PC-9 (cell line): ENCODE results near the gene SEL1L2. TPM values are rescaled to one million over a fixed set of nuclear protein-coding genes. Genes with fewer than 3 reads are reported as not detected.

Experiments used
- BruUV-seq: library from RNA; stranded (reverse); fragments of 400-500 nt; replicated peaks from 2 replicates; lab custom pipeline; 2021; lab: Mats Ljungman, UMichigan
- CTCF ChIA-PET: fragments of 300-600 bp; sonication (Branson Sonifier 250); formaldehyde crosslinking; loops from one replicate; lab custom pipeline; 2022; ENCODE audit warnings: antibody characterized with exemption; lab: Charles Lee
- POLR2A ChIA-PET: fragments of 300-600 bp; sonication (Branson Sonifier 250); formaldehyde crosslinking; loops from one replicate; lab custom pipeline; 2022; ENCODE audit warnings: antibody characterized with exemption; ENCODE audit not compliant: unreplicated experiment; lab: Charles Lee
- DNase-seq, 2 experiments: peaks; one replicate each; pipeline versions ENCODE4 v3.0.0 to v3.0.0-alpha.2; 2015 to 2022; ENCODE audit warnings: mixed read lengths in 1 of 2
- H2AFZ ChIP-seq: fragments of 200-600 bp; sonication (generic); 2 replicates; pipeline ENCODE4 v1.8.1; 2017; ENCODE audit warnings: antibody characterized with exemption
- H3F3A ChIP-seq: fragments of 200-600 bp; sonication (generic); 2 replicates; pipeline ENCODE4 v1.8.1; 2017; ENCODE audit warnings: antibody characterized with exemption, mild to moderate bottlenecking, low read depth; ENCODE audit not compliant: insufficient read depth
- H3K27ac ChIP-seq: fragments of 200-600 bp; sonication (generic); 2 replicates; pipeline ENCODE4 v1.6.1; 2016; ENCODE audit warnings: mixed run types
- H3K27me3 ChIP-seq: fragments of 200-600 bp; sonication (generic); 2 replicates; pipeline ENCODE4 v1.6.1; 2016; ENCODE audit warnings: low read depth, mixed run types; ENCODE audit not compliant: insufficient read depth
- H3K36me3 ChIP-seq: fragments of 200-600 bp; sonication (generic); 2 replicates; pipeline ENCODE4 v1.6.1; 2016; ENCODE audit warnings: low read depth, mixed run types
- H3K4me1 ChIP-seq: fragments of 200-600 bp; sonication (generic); replicated peaks from 2 replicates; pipeline ENCODE4 v1.6.1; 2016; ENCODE audit warnings: mixed run types; ENCODE audit not compliant: insufficient read depth
- H3K4me2 ChIP-seq: fragments of 200-600 bp; sonication (generic); 2 replicates; pipeline ENCODE4 v1.6.1; 2017; ENCODE audit warnings: mixed run types
- H3K4me3 ChIP-seq: fragments of 200-600 bp; sonication (generic); 2 replicates; pipeline ENCODE4 v1.6.1; 2016; ENCODE audit warnings: mixed run types
- H3K79me2 ChIP-seq: fragments of 200-600 bp; sonication (generic); 2 replicates; pipeline ENCODE4 v1.6.1; 2017; ENCODE audit warnings: low read depth, mixed run types
- H3K9me2 ChIP-seq: fragments of 200-600 bp; sonication (generic); 2 replicates; pipeline ENCODE4 v1.8.1; 2017; ENCODE audit warnings: mild to moderate bottlenecking; ENCODE audit not compliant: insufficient read depth
- H3K9me3 ChIP-seq: fragments of 200-600 bp; sonication (generic); 2 replicates; pipeline ENCODE4 v1.8.1; 2016; ENCODE audit warnings: low read depth; ENCODE audit not compliant: insufficient read depth
- H4K20me1 ChIP-seq: fragments of 200-600 bp; sonication (generic); 2 replicates; pipeline ENCODE4 v1.8.1; 2017; ENCODE audit not compliant: insufficient read depth
- EZH2 ChIP-seq: fragments of 200-600 bp; sonication (generic); IDR thresholded peaks from 2 replicates; pipeline ENCODE4 v1.8.0; 2017; ENCODE audit warnings: antibody characterized with exemption, low read depth
- intact Hi-C: fragments of 100-400 bp; cut with micrococcal nuclease; formaldehyde crosslinking; loops from one replicate; pipeline ENCODE4 v1.10.0; 2022; ENCODE audit not compliant: unreplicated experiment
- total RNA-seq: library from RNA; stranded (reverse); gene quantifications from 2 replicates; pipeline ENCODE4 v1.2.3, GENCODE V29; 2021
- TF ChIP-seq, protein P1 (sequence below): fragments of 200-600 bp; sonication (generic); conservative IDR thresholded peaks from 2 replicates; pipeline ENCODE4 v1.6.1; 2017; ENCODE audit warnings: mixed run types, antibody characterized with exemption, mild to moderate bottlenecking, moderate library complexity

SEL1L2 gene
- total RNA-seq, 1 experiment from 2014 or later, result not detected

DNA sequence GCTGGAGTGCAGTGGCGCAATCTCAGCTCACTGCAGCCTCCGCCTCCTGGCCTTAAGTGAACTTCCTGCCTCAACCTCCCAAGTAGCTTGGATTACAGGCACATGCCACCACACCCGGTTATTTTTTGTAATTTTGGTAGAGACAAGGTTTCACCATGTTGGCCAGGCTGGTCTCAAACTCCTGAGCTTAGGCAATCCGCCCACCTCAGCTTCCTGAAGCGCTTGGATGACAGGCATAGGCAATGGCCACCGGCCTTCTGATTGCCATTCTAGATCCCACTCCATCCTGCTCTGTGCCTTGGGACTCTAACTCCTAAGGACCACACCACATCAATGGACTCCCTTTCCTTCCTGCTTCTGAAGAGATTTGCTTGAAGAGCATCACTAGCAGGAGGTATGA, 60.6 kb downstream of the SEL1L2 start:
- no TSS peak for BruUV-seq

DNA sequence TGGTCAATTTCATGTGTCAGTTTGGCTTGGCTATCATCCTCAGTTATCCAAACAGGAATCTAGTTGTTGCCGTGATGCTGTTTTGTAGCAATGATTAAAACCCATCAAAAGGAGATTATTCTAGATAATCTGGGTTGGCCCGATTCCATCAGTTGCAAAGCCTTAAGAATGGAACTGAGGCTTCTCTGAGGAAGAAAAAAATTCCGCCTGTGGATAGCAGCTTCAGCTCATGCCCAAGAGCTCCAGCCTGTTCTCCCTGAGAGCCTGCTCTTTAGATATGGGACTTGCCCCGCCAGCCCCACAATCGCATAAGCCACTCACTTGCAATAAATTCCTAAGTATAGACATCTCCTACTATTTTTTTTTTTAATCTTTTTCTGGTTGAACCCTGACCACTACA, 61.5 kb downstream of the SEL1L2 start:
- POLR2A ChIA-PET, result no interaction called here
- no TSS peak for BruUV-seq

More for the DNA sequence above, 60.6 kb downstream of the SEL1L2 start:
- no peak for DNase-seq
- Histone ChIP-seq H3K4me1 (0 out of 2 replicates have a peak, but pooled peaks cover 9% of the 10 kb centered on the region), H3K4me3 (no peak overlapping the region), H3K4me2 (no peak overlapping the region), H3F3A (no peaks in the 10 kb centered on the region), H3K79me2 (no peaks in the 10 kb centered on the region), H3K27me3 (no peaks in the 10 kb centered on the region), H3K36me3 (no peaks in the 10 kb centered on the region), H3K27ac (no peak overlapping the region), H3K9me3 (no peaks in the 10 kb centered on the region), H2AFZ (no peak overlapping the region), H4K20me1 (no peaks in the 10 kb centered on the region), H3K9me2 (no peaks in the 10 kb centered on the region)
- no peak for TF ChIP-seq EZH2
- TF ChIP-seq, protein P1, sequence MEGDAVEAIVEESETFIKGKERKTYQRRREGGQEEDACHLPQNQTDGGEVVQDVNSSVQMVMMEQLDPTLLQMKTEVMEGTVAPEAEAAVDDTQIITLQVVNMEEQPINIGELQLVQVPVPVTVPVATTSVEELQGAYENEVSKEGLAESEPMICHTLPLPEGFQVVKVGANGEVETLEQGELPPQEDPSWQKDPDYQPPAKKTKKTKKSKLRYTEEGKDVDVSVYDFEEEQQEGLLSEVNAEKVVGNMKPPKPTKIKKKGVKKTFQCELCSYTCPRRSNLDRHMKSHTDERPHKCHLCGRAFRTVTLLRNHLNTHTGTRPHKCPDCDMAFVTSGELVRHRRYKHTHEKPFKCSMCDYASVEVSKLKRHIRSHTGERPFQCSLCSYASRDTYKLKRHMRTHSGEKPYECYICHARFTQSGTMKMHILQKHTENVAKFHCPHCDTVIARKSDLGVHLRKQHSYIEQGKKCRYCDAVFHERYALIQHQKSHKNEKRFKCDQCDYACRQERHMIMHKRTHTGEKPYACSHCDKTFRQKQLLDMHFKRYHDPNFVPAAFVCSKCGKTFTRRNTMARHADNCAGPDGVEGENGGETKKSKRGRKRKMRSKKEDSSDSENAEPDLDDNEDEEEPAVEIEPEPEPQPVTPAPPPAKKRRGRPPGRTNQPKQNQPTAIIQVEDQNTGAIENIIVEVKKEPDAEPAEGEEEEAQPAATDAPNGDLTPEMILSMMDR, result no peak
- ChIA-PET POLR2A (no interaction called here), CTCF (interaction anchor here (0.6 kb wide), 1 partner anchor 32 kb away, joined by 5 read pairs; no protein-coding TSS in a partner anchor)
- intact Hi-C loops, result no loop called here

DNA sequence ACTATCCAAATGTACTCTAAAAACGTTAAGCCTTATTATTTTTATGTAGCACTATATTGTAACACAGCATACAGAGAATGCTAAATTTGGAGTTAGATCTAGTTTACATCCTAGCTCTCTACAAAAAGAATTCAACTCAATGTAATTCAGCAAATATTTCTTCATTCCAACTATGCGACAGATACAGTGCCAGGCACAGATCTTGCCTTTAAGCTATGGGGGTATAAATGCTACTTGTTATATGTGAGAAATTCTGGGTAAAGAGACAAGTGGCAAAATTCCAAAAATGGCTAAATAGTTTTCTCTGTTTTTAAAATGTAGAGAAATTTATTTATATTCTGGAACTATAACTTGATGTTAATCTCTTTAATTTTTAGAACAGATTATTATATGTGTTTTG, 63.2 kb downstream of the SEL1L2 start:
- H3K27ac ChIP-seq, result no peak overlapping the region
- no peak for DNase-seq
- CTCF ChIA-PET, result no interaction called here
- no TSS peak for BruUV-seq
- H3K79me2 ChIP-seq, result no peaks in the 10 kb centered on the region
- H3K4me2 ChIP-seq, result no peak overlapping the region
- no peaks in the 10 kb centered on the region for H3K9me3 ChIP-seq
- no peaks in the 10 kb centered on the region for H4K20me1 ChIP-seq
- H3K4me1 ChIP-seq, result 0 out of 2 replicates have a peak, but pooled peaks cover 11% of the 10 kb centered on the region
- H3K9me2 ChIP-seq, result no peaks in the 10 kb centered on the region
- no peak overlapping the region for H2AFZ ChIP-seq
- intact Hi-C loops, result no loop called here
- no peak for TF ChIP-seq EZH2
- TF ChIP-seq, protein P1, result no peak
- H3K36me3 ChIP-seq, result no peaks in the 10 kb centered on the region
- POLR2A ChIA-PET, result no interaction called here
- H3K27me3 ChIP-seq, result no peaks in the 10 kb centered on the region
- H3F3A ChIP-seq, result no peaks in the 10 kb centered on the region
- no peak overlapping the region for H3K4me3 ChIP-seq

More for the DNA sequence above, 61.5 kb downstream of the SEL1L2 start:
- CTCF ChIA-PET, result no interaction called here
- DNase-seq, result no peak
- Histone ChIP-seq H3K9me3 (no peaks in the 10 kb centered on the region), H3K4me3 (no peak overlapping the region), H3K27ac (no peak overlapping the region), H3K79me2 (no peaks in the 10 kb centered on the region), H4K20me1 (no peaks in the 10 kb centered on the region), H3K9me2 (no peaks in the 10 kb centered on the region), H2AFZ (no peak overlapping the region), H3K4me2 (no peak overlapping the region), H3K4me1 (0 out of 2 replicates have a peak, but pooled peaks cover 9% of the 10 kb centered on the region), H3K36me3 (no peaks in the 10 kb centered on the region), H3K27me3 (no peaks in the 10 kb centered on the region), H3F3A (no peaks in the 10 kb centered on the region)
- no peak for TF ChIP-seq EZH2
- TF ChIP-seq, protein P1, result no peak
- intact Hi-C loops, result no loop called here
